G401 (cell line): ENCODE results near the gene ALDH8A1. TPM values are rescaled to one million over a fixed set of nuclear protein-coding genes. Genes with fewer than 3 reads are reported as not detected.
A peak's percentile ranks its signal among the peaks of the same experiment; 100 is the strongest.
"Not testable (repeated sequence)": the region's sequence is repeated elsewhere in the genome, so short reads cannot be mapped to it uniquely, and the experiment has no call there.

Source experiments
- DNase-seq: peaks from one replicate; pipeline ENCODE4 v3.0.0-alpha.2; 2015; ENCODE audit warnings: low spot score
- in situ Hi-C: cut with HindIII; loops from 2 replicates; pipeline ENCODE4 v1.10.0; 2016; ENCODE audit warnings: low sequenced_read_pairs, mixed read lengths
- total RNA-seq: library from RNA; depleted of rRNA; stranded (reverse); fragments of >200 nt; shearing (Covaris generic); gene quantifications from 2 replicates; pipeline ENCODE4 v1.2.3, GENCODE V29; 2014

The ALDH8A1 gene
- total RNA-seq, 1 experiment from 2014 or later, result 0.10 TPM

DNA sequence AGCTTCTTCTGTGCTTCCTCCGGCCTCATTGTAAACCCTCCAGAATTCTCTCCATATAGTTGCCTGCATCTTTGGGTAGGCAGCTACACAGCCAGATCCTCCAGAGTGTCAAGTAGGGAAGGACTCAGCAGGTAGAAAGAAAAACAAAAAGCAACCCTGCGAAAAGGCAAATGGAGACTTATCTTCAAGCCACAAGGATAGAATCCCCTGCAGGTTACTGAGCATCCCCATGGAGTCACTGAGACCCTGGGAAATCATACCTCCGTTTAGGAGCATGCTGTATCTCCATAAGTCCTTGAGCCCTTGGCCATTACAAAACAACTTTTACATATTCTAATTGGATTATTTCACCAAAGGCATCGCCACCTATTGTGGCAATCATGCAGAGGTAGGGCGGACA lies 28.6 kb downstream of the ALDH8A1 start:
- in situ Hi-C loops, result no loop called here

GRCh38 chr6:134920422-134920821 lies 29.5 kb downstream of the ALDH8A1 start:
- in situ Hi-C loops, result no loop called here
- DNase-seq, result no peak

More for the DNA sequence above, 28.6 kb downstream of the ALDH8A1 start:
- no peak for DNase-seq

- no peak for DNase-seq
- in situ Hi-C loops, result no loop called here
Observed at GRCh38 chr6:134918418-134918961, 31.4 kb downstream of the ALDH8A1 start.

DNA sequence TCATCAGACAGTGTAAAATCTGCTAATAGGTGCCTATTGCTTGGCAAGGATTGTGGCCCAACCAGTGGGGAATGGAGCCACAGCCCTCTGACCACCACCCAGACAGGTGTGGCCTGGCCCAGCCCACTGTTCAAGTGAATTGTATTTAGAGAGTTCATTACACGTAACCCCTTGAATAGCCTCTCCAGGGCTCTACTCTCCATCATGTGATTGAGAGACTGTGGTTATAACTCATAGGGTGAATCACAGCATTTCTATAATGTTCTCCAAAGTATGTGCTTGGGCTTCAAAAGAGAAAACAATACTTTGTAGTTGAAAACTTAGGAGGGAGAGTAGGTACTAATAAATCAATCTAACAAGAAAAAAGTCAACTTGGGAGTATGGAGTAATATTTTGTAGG lies 38.4 kb downstream of the ALDH8A1 start:
- DNase-seq, result no peak
- in situ Hi-C loops, result no loop called here

GRCh38 chr6:134910593-134910935 lies 39.3 kb downstream of the ALDH8A1 start:
- in situ Hi-C loops, result no loop called here
- no peak for DNase-seq

DNA sequence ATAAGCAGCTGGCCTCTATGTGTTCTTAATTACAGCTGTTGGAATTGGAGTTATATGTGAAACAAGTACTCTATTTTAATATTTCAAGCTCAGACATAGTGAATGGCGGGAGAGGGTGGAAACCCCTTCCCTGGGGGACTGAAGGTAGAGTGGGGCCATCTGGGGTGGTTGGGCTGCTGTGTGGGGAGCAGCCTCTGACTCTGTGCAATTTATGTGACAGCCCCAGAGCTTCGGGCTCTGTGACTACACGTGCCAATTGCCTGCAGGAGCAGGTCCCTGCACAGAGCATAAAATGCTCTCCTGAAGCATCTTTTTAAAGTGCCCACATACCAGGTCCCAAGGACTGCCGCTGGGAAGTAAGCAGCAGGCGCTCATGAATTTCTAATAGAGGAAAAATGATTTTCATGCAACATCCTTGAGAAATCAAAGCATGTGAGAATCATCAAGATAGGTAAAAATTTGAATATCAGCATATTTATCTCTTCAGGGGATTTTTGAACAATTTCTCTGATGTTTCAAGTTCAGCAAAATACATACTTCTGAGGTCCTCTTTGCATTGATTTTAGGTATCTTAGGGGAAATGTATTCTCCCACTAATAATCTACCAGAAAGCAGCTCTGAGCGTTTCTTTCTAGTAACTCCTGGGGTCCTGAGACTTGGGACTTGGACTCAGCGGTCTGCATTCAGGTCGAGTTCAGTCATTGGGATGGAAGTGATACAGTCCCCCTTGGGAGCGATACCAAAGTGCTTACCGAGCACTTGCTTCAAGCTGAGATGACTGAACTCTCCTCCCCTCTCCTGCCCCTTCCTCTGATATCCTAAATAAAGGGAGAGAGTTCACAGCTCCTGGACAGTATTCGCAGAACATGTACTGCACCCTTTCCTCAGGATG lies 40.0 kb downstream of the ALDH8A1 start:
- no peak for DNase-seq
- in situ Hi-C loops, result no loop called here

DNA sequence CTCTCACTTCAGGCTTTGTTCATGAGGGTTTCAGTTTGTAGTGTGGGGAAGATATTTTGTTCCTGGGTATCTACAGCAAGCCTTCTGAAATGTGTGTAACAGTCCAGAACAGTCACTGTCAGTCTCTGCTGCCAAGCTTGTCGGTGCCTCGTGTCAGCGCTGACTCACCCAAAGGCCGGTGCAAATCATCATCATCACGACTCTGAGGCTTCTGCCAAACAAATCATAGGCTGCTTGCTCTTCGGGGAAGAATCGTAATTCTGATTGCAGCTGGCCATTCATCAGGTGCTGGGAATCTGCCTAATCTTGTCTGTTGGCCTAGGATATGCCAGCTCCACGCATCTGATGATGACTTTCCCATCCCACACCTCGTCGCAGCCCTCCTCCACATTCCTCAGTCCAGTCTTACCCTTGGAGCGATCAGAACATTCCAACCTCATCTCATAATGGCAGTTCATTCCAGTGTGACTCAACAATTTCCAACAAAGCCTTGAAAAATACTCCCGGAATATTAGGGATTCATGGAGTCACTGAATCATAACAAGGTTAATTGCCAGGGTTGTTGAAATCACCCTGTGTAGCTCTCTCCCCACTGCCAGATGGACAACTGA lies 40.9 kb downstream of the ALDH8A1 start:
- in situ Hi-C loops, result no loop called here
- peak; percentile 34 for DNase-seq

DNA sequence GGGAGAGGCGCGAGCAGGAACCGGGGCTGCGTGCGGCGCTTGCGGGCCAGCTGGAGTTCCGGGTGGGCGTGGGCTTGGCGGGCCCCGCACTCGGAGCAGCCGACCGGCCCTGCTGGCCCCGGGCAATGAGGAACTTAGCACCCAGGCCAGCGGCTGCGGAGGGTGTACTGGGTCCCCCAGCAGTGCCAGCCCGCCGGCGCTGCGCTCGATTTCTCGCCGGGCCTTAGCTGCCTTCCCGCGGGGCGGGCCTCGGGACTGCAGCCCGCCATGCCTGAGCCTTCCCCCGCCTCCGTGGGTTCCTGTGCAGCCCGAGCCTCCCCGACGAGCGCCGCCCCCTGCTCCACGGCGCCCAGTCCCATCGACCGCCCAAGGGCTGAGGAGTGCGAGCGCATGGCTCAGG lies 45.2 kb downstream of the ALDH8A1 start:
- in situ Hi-C loops, DNase-seq: not testable (repeated sequence)

DNA sequence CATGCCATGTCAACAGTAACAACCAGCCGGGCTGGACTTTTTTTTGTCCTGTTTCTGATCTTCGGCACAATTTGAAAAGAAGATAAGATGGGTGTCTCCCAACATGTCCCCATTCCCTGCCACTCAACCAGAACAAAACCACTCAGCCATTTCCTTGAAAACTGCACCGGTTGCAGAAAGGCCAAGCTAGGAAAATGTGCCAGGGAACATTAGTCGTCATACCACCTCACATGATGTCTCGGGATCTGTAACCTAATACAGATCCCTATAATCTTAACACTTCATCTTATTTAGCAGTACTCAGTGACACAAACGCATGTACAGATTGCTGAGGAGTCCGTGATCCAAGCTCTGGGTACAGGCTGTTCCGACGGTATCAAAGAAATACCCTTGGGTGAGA lies 46.5 kb downstream of the ALDH8A1 start:
- DNase-seq, result no peak
- in situ Hi-C loops, result no loop called here

DNA sequence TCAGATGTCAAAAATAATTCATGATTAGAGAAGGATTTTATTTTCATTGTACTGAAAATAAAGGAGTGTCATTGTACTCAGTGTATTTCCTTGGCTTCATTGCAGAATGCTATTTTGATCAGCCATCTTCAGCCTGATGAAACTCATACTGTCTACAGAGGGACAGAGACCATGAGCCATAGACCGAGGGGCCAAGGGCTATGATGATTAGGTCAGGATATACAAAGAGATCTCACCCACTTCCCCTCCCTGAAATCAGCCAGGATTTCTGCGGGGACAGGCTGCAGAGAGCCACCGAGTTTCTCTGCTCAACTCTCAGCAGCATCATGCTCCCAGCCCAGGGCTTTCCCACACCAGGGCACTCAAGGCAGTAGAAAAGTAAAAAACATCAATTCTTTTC lies 47.0 kb downstream of the ALDH8A1 start:
- in situ Hi-C loops, result no loop called here
- DNase-seq, result no peak

DNA sequence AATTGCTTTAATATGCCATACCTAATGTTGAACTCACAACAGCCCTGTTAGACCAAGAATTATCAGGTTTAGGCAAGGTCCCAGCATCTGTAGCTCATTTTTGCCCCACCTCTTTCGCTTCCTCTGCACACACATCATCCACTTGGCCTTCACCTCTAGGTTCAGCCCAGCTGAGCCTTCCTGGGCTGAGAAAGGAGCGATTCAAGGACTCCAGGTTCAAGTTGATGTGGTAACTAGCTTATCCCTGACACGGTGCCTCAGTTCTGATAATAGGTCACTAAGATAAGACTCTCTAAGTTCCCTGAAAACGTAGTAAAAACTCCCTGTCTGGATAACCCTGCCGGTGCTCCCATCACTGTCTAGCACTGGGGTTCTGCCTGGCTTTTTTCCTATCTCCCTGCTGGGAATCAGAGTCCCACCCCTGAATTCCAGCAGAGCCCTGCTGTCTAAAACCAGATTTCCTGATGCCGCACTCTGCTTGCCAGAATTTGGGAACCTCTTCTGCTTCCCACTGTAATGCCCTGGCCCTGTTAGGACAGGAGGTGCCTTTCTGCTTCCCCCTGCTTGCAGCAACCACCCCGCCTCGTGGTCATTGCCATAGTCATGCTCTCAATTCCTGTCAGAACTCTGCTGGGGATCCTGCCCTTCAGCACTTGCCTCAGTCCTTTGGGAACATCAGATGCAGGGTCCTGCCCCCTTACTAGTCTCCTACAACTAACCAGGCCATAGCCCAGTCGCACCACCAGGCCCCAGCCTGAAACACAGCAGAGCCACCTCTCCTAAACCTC lies 47.6 kb downstream of the ALDH8A1 start:
- in situ Hi-C loops, result no loop called here
- DNase-seq, result no peak

GRCh38 chr6:134898575-134898974 lies 51.3 kb downstream of the ALDH8A1 start:
- in situ Hi-C loops, result no loop called here
- no peak for DNase-seq

DNA sequence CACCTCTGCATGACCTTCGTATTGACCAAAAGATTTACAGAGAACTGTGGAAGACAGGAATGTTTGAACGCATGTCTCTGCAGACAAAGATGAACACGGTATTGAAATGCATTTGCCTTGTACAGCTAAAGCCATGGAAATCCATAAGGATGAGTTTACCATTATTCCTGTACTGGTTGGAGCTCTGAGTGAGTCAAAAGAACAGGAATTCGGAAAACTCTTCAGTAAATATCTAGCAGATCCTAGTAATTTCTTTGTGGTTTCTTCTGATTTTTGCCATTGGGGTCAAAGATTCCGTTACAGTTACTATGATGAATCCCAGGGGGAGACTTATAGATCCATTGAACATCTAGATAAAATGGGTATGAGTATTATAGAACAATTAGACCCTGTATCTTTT lies 51.7 kb downstream of the ALDH8A1 start:
- DNase-seq, in situ Hi-C loops: not testable (repeated sequence)

GRCh38 chr6:134896910-134897309 lies 53.0 kb downstream of the ALDH8A1 start:
- DNase-seq, result no peak
- in situ Hi-C loops, result no loop called here

DNA sequence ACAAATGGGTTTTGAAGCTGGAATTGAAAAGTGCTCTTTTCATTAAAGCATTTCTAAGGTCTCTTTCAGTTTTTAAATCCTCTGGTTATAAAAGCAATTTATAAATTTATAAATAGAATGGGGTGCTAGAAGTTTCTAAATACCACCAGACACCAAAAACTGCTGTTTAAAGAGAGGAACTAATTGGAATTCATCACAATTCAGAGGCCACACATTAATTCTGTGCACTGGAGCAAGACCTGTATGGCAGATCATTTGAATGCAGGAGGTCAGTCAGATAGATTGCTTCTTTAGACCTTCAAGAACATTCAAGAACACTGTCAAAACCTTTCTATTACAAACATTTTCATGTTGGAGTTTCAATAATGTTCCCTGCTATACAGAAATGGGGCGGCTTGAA lies 55.1 kb downstream of the ALDH8A1 start:
- in situ Hi-C loops, result no loop called here
- no peak for DNase-seq

DNA sequence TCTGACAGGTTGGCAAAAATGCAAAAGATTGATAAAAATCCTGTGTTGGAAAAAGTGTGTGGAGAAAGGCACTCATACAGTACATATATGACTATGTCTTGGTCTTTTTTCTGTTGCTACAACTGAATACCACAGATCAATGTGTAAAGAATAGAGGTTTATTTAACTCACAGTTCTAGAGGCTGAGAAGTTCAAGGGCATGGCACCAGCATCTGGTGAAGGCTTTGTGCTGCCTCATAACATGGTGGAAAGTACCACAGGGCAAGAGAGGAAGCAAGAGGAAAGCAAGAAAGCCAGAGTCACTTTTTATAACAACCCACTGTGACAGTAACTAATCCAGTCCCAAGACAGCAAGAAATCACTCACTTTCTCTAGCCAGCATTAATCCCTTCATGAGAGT lies 57.5 kb downstream of the ALDH8A1 start:
- no peak for DNase-seq
- in situ Hi-C loops, result no loop called here

GRCh38 chr6:134891633-134892032 lies 58.3 kb downstream of the ALDH8A1 start:
- DNase-seq, result no peak
- in situ Hi-C loops, result no loop called here

DNA sequence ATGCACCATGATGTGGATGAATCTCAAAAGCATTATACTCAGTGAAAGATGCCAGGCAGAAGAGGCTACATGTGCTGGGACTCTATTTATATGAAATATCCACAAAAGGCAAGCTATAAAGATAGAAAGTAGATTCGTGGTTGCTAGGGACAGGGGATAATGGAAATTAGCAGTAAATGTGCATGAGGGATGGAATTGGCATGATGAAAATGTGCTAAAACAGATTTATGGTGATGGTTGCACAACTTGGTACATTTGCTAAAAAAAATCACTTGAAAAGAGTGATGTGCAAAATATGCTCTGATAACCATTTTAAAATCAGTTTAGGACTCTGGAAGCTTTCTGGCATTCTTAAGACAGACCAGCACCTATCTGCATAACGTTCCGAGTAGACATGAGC lies 61.6 kb downstream of the ALDH8A1 start:
- in situ Hi-C loops, result no loop called here
- DNase-seq, result no peak

GRCh38 chr6:134884752-134885151 lies 65.1 kb downstream of the ALDH8A1 start:
- in situ Hi-C loops, result no loop called here
- no peak for DNase-seq

- DNase-seq, result no peak
- in situ Hi-C loops, result no loop called here
Observed at GRCh38 chr6:134883314-134883713, 66.6 kb downstream of the ALDH8A1 start.
